NCI-H524 (cell line): ENCODE data around the gene IGHMBP2.

Experiments used
- DNase-seq, 2 experiments: peaks; one replicate each; lab custom pipeline; 2025; lab: John Stamatoyannopoulos, UW

IGHMBP2 gene

GRCh38 chr11:68927280-68928135 is 23.8 kb downstream of the IGHMBP2 start:
- DNase-seq, result no peak

DNA sequence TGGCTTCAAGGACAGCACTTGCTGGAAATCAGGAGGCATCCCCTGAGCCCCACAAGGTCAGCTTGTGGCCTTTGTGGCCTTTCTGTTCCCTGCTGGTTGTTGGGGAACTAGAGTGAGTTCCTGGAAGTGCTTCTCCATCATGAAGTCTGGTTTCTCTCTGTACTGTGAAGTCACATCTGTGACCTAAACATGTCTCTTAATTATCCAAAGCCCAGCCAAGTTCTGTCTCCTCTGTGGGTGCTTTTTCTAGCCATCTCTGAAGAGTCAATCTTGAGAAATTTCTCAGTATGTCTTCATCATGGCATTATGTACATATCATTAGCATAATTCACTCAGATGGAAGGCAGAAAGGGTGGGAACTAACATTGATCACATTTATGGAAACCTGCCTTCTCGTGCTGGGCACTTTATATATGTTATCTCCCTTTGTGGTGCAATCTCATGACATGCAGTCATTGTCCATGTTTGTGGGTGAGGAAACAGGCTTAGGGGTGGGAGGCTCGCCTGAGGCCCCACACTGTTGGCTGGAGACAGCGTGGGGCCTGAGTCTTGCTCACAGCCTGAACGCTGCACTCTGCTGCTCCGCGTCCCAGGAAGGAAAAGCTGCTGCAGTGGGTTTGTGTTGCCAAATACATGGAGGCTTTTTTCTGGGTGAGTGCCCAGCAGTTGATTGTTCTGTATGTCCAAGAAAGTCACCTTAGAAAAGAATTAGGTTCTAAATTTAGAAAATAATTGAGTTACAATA is 24.6 kb downstream of the IGHMBP2 start:
- no peak for DNase-seq

- DNase-seq, result no peak
Measured at GRCh38 chr11:68929135-68929534, 25.4 kb downstream of the IGHMBP2 start.

DNA sequence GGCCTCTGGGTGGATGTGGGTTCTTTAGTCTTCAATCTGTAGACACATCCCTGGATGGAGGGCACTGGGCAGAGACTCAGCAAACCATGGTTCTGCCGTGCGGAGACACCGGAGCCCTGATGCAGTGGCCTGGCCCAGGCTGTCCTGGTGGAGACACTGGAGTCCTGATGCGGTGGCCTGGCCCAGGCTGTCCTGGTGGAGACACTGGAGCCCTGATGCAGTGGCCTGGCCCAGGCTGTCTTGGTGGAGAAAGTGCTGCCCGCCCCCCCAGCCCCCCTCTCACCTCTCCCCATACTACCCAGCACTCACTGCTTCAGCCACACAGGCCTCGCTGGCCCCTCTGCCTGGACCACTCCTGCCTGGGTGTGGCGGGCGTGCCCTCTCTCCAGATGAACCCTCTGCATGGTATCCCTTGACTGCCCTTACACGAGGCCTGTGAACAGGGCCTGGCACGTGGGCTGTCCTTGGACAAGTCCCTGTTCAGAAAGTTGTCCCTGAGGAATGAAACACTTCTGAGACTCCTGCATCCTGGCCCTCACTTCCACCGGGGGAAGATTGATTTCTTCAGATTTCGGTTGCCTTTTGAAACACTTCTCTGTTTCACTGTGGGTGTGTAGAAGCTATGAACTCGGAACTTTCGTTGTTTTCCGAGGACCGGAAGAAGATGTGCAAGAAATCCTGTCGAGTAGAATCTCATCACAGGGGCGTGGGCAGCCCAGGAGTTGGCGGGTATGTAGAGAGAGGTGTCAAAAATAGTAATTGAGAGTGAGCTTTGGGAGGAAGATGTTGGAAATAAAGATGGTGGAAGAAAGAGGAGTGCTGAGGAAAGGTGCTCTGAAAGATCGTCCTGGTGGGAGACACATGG is 26.2 kb downstream of the IGHMBP2 start:
- no peak for DNase-seq

GRCh38 chr11:68930991-68931855 is 27.5 kb downstream of the IGHMBP2 start:
- DNase-seq, result no peak

DNA sequence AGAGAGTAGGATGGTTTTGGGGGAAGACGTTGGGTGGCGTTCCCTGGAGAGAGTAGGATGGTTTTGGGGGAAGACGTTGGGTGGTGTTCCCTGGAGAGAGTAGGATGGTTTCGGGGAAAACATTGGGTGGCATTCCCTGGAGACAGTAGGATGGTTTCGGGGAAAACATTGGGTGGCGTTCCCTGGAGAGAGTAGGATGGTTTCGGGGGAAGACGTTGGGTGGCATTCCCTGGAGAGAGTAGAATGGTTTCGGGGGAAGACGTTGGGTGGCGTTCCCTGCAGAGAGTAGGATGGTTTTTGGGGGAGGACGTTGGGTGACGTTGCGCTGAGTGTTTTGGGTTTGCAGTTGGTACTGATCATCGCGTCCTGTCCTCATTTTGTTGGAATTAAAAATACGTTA is 28.2 kb downstream of the IGHMBP2 start:
- DNase-seq, result no peak

GRCh38 chr11:68932358-68932757 is 28.7 kb downstream of the IGHMBP2 start:
- DNase-seq, result no peak

GRCh38 chr11:68932933-68933577 is 29.4 kb downstream of the IGHMBP2 start:
- no peak for DNase-seq

GRCh38 chr11:68933605-68934320 is 30.1 kb downstream of the IGHMBP2 start:
- no peak for DNase-seq

DNA sequence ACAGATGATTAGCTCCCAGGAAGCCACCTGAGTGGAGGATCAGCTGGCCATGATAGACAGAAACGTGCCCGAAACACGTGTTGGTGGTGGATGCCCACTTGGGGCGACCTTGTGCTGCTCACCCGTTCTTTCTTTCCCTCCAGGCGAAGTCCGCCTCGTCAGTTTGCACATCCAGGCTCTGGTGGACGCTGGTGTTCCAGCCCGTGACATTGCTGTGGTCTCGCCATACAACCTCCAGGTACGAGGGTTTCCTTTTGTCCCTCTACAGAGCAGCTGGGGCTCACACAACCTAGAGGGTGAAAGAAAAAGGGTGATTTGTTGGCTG is 30.6 kb downstream of the IGHMBP2 start:
- DNase-seq, result no peak

DNA sequence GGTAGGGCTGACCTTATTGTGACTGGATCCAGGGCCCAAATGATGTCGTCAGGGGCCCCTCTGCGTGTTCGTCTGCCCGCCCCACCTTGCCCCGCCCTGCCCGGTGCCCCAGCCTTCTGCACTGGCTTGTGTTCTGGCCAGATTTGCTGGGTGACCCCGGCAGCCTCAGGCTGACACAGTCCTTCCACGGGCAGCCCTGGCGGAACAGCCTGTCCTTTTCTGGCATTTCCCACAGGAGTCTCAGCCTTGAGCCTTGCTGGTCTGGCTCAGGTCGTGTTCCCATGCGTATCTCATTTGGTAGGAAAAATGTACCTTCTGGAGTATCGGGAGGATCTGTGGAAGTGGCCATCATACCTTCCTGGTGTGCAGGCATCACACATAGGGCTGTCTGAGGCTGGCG is 31.0 kb downstream of the IGHMBP2 start:
- DNase-seq, result no peak

GRCh38 chr11:68935066-68935465 is 31.4 kb downstream of the IGHMBP2 start:
- DNase-seq, result no peak

- DNase-seq, result no peak
Measured at GRCh38 chr11:68935516-68936357, 32.0 kb downstream of the IGHMBP2 start.

GRCh38 chr11:68936358-68936636 is 32.6 kb downstream of the IGHMBP2 start:
- no peak for DNase-seq

DNA sequence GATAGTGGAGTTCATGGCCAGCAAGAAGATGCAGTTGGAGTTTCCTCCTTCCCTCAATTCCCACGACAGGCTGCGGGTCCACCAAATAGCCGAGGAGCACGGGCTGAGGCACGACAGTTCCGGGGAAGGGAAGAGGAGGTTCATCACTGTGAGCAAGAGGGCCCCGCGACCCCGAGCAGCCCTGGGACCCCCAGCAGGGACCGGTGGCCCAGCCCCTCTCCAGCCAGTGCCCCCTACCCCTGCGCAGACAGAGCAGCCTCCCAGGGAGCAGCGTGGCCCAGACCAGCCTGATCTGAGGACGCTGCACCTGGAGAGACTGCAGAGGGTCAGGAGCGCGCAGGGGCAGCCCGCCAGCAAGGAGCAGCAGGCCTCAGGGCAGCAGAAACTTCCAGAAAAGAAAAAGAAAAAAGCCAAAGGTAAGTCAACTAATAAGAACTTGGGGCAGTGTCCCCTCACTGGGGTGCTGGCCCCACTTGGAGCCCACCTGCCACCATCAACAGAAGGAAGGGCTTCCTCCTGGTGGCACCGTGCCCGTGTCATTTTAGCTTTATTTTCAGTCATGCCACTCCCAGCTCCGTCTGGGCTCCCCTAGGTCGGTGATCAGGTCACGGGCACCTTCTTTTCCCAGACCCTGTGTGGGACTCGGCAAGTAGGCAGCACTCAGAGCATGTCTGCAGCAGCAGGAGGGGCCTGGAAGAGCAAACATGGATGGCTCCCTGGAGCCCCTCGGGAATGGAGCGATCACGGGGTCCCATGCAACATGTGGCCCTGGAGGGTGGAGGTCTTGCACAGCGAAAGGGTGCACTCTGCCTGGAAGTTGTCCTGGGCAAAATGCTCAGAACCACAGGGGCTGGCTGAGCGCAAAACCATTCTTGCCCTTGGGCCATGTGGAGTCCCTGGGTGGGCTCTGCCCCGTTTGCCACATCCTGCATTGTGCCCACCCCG is 33.3 kb downstream of the IGHMBP2 start:
- DNase-seq, result no peak

DNA sequence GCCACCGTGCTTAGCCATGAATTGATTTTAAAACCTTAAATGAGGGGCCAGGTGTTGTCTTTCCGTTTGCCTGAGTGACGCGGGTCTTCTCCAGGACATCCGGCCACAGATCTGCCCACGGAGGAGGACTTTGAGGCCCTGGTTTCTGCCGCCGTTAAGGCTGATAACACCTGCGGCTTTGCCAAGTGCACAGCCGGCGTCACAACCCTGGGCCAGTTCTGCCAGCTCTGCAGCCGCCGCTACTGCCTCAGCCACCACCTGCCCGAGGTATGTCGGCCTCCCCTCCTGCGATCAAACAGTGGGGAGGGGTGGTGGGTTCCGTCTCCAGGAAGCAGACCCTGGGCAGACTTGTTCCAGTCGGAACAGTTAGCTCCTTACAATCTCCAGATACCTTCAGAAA is 34.4 kb downstream of the IGHMBP2 start:
- no peak for DNase-seq

DNA sequence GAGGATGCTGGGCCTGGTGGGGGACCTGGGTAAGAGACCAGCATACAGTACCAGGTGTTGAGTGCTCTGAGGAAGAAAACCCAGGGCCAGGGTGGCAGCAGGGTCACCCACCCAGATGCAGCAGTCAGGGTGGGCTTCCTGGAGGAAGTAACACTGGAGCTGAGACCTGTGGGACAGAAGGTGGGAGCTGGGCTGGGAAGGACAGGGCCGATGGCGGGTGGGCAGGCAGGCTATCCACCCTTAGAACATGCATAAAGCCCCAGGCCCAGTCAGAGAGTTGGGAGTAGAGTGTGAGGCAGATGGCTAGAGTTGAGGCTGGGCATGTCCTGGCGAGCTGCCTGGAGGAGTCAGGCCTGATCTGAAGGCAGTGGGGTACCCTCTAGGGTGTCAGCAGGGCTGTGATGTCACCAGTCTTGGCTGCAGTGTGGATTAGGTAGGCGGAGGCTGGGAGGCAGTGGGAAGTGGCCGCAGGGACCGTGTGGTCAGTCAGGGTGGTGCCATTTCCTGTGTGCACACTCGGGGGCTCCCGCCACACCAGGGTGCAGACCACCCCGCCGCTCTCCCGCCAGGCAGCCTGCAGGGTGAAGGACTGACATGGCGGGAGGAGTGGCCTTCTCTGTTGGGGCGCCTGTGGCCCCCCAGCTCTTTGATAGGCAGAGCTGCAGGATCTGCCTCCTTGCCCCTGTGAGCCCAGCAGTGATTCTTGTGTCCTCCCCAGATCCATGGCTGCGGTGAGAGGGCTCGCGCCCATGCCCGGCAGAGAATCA is 35.3 kb downstream of the IGHMBP2 start:
- DNase-seq, result no peak
